IPS-NIHi7 (cell line): ENCODE measurements around the gene ATOH8.

Source experiments
- DNase-seq: peaks from one replicate; pipeline ENCODE4 v3.0.0; 2012; ENCODE audit warnings: mixed read lengths; ENCODE audit errors: extremely low spot score

Gene ATOH8

DNA sequence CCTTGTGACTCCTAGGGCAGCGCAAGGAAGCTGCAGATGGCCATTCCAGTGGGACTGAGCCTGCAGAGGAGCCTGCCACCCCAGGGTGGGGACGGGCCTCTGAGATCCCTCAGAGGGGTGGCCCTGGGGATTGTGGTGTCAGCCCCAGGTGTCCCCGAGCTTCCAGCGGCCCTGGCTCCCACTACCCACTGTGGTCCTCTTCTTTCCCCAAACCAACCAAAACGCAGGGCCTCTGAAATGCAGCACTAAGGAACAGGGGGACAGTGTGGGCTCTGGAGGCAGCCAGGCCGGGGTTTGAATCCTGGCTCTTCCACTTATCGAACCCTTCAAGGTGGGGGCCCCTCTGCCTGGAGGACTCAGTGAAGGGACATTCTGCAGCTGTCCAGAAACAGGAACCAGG lies 32.7 kb downstream of the ATOH8 start:
- no peak for DNase-seq

DNA sequence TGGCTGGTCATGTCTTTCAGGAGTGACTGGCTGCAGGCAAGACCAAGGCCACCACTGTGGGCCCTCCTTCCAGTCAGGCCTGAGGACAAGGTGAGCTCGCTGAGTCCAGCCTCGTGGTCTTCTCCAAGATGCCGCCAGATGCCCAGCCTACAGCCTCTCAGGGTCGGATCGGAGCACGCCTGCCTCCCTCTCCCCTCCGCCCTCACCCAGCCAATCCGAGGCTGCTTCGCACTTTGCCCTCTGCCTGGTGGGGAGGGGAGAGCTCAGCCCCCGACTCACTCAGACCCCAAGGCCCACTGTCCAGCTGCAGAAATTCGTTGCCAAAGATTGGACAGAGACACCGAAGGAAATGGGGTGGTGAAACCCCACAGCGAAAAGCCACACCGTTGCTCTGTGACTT lies 33.1 kb downstream of the ATOH8 start:
- no peak for DNase-seq

DNA sequence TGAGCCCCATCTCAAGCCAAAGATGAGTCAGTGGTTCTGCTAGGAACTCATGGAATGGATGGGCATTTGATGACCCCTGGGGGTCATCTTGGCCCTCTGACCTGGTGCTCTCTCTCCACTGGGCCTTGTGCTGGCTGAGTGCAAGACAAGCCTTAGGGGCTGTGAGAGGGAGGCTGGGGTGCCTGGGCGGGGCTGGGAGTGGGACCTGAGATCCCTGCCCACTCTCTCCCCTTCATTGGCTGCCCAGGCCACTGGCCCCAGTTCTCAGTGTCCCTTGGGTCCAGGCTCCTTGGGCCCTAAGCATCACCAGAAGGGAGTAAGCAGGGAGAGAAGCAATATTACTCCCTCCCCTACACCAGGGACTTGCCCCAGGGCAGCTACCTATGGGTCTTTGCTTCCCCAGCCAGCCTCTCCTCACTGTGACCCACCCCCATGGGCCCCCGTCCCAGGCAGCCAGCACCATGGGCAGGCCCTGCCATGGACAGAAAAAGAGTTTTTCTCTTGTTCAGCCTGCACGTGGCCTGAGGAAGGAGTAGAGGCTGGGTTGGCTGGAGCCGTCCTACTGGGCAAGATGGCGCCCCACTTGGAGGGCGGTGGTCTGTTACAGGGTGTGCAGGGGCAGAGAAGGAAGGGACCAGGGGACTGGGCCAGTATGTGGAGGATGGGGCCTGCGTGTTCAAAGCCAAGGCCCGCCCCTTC lies 33.6 kb downstream of the ATOH8 start:
- no peak for DNase-seq

DNA sequence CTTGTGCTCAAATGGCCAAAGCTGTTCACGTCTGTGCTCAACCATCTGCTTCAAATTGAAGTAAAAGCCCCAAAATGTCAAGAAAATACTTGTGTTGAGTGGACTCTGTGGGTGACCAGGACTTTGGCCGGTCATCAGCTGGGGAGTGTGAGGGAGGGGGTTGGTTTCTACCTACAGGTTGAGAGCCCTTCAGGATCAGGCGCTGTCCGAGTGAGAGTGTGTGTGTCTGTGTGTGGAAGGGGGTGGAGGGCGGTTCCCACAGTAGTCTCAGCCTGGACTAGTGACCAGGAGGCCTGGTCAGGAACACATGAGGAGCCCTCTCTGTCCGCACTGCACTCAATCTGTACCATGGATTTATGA lies 34.2 kb downstream of the ATOH8 start:
- no peak for DNase-seq

DNA sequence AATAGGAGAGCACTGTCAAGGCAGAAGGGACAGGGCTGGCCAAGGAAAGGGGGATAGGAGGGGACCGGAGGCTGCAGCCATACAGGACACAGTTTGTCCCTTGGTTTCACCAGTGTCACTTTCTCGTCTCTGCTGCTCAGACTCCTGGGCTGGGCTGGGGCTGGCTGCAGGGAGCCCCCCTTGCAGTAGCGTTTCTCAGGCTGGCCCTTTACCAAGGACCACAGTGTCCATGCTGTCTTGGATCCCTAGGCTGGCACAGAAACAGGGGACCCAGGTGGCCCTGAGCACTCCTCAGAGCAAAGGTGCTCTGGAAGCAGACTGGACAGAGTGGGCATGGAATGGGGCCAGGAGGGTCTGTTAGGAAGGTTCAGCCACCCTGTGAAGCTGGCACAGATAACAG lies 34.8 kb downstream of the ATOH8 start:
- DNase-seq = no peak

DNA sequence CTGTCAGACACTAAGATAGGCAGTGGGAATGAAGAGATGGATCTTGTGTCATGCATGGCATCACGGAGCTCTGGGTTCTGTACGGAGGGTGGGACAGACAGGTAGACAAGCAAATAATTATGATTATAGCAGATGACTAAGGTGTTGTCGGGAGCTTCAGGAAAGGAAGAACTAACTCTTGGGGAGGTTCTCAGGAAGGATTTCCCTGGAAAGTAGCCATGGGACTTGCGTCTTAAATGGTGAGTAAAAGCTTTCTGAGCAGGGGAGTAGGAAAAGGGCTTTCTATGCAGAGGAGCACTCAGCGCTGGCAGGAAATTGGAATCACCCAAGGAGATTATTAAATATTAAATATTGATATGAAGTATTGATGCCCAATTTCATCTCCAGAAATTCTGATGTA lies 35.5 kb downstream of the ATOH8 start:
- DNase-seq = no peak

DNA sequence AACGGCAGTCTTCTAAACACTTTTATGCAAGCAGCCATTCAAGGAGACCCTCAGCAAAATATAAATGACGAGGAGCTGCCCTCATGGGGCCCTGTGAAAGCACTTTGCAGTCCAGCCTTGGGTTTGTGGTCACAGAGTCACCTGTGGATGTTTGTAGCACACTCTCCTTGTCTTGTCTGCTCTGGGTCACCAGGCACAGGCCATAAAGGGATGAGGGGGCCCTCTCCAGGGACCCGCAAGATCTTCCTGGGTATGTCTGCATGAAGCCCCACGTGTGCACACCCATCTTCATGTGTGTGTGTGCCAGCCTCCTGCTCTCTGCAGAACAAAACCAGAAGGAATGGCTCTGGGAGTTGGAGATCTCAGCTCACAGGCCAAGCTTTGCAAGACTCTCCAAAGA lies 36.2 kb downstream of the ATOH8 start:
- DNase-seq = no peak

DNA sequence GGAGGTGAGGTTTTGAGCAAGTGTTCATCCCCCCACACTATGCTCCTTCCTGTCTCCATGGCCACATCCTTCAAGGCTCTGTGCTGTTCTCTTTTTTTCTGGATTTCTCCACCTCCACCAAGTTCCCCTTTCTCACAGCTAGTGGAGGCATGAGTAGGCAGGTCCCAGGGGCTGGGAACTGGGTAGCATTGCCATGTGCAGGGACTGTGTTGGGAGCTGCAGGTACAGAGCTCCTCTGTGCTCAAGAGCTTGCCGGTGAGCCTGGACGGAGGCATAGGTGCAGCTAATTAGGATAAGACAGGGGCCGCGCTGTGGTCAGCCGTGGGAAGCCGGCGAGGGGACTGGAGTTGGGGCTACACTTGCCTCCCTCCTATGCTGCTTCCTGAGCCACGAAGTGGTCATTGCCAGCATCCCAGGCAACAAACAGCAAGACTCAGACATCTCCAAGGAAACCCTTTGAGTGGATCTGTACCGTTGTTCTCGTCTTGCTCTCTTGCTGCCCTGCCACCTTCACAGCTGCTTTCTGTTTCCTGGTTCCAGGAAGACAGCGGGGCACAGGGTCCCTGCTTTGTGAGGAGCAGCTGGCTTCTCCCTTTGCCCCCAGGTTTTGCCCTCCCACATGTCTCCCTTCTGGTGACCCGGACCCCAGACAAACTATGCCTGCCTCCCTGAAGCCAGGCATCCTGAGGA lies 36.9 kb downstream of the ATOH8 start:
- no peak for DNase-seq

DNA sequence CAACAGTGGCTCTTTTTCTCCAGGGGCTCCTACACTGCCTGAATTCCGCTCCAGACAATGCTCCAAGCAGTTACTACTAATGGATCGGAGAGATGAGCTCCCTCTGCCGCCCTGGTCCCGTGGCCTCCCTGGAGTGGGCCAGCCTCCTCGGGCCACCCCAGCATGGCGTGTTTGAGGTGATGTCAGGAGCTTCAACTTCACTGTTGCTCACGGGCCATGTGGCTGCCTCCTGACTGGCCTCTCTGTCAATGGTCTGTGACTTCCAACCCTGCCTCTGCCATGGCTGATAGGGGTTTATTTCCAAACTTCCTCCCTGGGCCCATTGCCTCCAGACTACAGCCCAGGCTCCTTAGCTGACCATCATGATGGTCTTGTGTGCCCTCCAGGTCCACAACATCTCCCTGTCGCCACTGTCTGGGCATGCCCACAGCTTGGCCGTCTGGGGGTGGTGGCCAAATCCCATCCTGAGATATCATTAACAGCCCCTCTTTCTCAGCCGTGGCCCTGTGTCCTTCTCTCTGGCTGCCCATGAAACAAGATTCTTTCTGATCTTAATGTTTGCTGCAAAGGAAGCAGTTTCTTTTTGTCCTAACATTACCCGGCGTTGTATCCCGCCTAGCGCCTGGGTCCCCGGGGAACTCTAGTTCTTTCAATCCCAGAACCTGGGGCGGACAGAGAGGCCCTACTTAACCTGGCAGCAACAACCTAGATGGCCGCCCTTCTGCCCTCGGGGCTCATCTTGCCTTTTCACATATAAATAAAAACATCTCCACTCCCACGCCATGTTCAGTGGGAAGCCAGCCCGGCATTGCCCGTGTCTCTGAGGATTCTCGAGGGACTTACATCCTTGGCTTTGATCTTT lies 38.1 kb downstream of the ATOH8 start:
- no peak for DNase-seq

DNA sequence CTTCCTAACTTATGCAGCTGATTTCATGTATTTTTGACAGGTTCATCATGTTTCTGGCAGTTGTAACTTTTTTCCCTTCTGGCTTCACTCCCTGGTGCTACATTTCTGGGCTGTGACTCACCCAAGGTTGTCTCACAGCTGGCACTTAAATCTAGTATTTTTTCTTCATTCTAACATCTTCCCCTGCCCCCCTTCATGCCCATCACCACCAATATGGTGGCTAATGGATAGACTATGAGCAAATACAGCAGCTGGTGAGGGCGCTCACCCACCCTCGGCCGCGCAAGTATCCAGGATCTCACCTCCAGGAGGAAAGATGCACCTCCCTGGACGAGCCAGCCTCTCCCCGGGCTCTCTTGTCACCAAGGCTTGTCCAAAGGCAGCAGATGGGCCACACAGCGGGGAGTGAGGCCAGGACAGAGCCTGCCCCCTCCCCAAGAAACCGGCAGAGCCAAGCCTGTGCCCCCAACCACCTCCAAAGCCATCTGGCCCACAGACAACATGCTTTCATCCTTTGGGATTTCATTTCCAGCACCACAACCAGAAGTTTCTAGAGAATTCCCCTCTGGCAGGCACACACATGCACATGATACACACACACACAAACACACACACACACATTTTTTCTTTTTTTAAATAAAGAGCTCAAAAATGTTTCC lies 39.1 kb downstream of the ATOH8 start:
- DNase-seq = no peak

DNA sequence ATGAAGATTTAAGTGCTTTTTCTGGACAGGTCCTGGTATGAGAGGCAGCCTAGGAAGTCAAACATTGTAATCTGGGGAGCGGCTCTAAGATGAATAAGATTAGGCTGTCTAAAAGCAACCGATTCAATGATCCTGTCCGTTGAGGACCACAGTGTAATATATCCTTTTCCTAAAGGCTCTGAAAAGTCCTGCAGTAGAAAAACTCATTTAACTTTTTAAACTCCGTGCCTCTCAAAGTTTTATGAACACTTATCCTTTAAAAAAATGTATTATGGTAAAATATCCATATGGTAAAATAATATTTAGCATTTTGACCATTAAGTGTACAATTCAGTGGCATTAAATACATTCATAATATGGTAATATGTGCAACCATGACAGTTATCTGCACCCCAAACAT lies 39.8 kb downstream of the ATOH8 start:
- DNase-seq = no peak

DNA sequence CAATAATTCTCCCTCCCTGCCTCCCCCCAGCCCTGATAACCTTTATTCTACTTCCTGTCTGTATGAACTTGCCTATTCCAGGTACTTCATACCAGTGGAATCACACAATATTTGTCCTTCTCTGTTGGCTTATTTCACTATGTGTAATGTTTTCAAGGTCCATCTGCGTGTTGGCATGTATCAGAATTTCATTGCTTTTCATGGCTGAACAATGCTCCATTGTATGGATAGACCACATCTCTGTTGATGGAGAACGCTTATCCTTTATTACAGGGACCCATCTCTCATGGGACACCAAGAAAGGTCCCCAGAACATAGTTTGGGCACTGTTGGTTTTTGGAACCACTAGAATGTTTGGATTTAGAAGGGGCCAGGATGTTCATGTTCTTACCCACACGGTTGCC lies 40.2 kb downstream of the ATOH8 start:
- no peak for DNase-seq

DNA sequence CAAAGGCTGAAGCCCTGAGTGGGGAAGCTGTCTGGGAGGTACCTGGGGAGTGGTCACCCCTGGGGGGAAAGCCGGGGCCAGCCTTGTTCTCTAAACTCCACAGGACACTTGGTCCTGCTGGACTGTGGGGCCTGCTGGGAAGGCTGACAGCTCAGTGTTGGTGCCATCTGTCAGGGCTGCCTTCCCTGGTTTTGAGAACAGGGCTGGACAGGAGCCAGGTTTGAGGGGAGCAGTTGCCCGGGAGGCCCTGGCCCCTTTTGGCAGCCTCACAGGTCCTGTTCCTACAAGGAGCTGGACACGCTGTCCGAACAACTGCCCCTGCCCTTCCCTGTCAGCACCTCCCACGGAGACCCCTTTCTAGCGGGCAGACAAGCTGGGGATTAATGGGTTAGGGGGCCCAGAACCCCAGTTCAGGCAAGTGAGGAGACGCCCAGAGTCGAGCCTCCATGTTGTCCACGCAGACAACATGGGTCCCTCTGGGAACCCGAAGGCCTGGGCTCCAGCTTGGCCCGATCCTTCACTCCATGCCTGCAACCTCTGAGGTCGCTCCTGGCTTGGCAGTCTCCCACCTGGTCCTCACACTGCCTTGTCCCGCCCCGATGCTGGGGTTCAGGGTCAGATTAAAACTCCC lies 40.8 kb downstream of the ATOH8 start:
- DNase-seq = no peak

DNA sequence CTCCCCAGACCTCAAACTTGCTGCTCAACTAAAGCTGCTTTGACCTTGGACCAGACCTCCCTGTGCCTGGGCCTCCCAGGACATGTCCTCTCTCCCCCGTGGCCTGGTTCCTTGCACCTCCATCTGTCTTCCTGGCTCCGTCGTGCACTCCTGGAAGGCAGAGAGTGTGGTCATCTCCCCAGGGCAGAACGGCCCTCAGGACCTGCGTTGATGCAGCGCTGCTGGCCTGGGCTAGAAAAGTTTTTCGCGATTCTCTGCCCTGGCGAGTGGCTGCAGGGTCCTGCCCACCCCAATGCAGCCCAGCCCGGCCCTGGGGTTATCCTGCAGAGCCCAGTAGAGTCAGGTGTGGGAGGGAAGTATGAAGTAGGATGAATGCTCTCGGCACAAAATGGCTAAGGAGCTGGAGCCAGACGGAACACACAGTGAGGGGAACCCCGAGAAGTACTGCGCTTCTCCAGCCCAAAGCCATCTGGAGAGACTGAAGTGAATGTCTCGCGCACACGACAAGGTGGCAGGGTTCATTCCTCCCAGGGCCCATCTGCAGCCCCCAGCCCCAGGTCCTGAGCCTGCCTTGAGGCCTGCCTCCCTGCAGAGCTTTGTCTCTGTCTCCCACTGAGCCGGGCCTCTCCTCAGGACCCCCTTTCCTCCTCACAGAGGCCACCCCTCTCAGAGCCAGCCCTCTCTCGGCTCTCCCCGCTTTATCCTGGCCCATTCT lies 41.7 kb downstream of the ATOH8 start:
- DNase-seq = no peak

DNA sequence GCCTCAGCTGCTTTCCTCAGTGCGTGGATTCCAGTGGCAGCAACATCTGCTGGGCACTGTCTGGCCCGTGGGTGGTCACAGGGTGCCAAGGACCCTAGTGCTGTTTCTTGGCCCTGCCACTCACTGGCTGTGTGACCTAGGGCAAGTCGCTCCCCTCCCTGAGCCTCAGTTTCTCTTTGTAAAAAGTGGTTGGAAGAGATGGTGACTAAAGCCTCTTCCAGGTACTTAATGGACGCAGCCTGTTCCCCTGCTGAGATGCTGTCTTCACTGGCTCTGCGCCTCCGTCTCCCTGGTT lies 42.2 kb downstream of the ATOH8 start:
- DNase-seq = no peak

DNA sequence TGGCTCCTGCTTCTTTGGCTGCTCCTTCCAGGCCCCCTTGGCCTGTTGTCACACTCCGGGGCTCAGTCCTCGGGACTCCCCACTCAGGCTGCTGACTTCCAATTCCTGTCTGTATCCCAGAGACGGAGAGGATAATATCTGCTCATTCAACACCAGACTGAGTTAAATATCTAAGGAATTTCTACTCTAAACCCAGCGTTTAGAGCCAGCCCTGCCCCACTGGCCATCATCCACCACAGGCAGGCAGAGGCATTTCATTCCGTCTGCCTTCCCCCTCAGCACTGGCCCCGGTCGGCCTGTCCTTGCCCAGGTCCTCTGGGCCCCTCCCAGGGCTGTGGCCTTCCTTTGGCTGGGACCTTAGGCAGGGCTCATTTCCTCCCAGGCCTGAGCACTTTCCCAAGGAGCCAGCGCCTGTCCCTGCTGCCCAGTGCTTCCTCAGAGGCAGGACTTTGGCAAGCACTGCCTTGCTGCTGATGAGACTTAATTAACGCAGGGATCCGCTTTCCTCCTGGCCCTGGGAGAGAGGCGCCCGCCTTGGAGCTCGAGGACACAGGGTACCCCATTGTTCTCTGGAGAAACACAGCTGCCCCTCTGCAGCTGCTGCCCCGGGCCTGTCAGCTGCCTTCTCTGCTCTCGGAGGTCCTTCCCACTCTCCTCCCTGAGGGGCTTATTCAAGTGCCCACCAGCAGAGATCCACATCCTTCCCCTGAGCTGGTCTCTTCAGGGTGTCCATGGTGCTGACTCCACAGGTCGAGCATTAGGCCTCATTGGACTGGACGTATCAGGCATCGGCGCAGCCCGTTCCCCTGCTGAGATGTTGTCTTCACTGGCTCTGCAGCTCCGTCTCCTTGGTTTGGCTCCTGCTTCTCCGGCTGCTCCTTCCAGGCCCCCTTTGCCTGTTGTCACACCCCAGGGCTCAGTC lies 42.8 kb downstream of the ATOH8 start:
- DNase-seq = no peak

DNA sequence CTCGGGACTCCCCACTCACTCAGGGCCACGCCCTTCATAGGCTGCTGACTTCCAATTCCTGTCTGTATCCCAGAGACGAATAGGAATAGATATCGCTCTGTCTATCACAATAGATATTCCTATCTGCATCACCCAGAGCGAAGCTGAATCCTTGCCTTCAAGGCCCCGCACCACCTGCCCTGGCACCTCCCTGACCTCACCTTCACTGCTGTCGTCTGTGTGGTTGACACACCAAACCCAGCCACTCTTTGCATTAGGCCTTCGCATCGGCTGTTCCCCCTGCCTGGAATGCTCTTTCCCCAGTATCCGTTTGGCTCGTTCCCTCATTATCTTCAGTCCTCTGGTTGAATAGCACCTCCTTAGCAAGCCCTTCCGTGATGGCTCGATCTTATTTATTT lies 43.5 kb downstream of the ATOH8 start:
- no peak for DNase-seq

DNA sequence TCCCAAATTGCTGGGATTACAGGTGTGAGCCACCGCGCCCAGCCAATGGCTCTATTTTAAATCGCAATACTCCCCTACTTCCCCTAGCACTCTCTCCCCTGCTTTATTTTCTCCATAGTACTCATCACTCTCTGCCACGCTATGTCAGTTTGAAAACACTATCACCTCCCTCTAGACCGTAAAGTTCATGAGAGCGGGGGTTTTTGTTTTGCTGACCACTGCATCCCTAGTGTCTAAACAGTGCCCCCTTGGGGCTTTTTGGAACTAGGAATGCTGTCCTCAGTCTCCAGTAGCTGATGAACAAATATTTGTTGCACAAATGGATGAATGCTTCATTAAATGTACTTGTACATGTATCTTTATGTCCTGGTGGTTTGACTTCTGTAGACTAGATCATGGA lies 44.1 kb downstream of the ATOH8 start:
- DNase-seq = peak; percentile 61

DNA sequence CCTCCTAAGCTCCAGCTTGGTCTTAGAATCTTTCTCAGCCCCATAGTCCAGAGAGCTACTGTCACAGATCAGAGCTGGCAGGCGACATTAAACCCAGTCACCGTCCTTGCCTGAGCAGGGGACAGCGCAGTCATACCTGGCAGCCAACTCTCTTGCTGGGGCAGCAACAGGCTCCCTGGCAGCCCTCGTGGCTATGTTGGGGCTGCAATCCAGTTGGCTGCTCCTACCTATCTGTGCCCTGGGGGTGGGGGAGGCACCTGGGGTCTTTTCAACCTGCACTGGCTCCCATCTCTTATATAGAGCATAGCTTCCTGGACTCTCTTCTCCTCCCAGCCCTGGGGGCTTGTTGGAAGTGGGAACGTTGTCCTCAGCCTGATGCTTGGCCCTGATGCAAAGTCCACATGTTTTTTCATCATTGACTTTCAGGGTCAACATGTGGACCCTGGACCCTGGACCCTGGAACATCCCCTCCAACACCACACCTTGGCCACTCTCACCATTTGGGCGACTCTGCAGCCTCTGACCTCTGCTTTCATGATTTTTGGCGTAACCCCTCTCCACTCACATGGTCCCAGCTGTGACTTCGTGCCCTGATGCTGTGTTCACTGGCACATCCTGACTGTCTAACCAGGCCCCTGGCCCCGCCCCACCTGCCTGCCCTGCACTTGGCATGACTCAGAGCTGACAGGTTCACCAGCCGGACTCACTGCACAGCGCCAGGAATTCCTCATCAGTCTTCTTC lies 45.6 kb downstream of the ATOH8 start:
- no peak for DNase-seq

DNA sequence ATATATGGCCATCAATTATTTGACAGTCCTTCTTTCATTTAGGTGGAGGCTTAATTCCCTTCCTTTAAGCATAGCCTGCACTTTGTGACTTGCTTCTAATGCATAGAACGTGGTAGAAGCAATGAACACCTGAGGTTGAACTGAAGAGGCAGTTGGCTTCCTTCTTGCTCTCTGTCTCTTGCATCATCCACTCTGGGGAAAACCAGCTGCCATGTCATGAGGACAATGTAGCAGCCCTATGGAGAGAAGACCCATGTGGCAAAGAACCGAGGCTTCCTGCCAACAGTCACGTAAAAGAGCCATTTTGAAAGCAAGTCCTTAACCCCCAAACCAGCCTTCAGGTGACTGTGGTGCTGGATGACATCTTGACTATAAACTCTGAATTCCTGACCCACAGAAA lies 46.8 kb downstream of the ATOH8 start:
- DNase-seq = no peak
